MM.1S (cell line): Measurements from ENCODE around the gene RNF212B.

Experiments
- EZH2 ChIP-seq: fragments of 300-600 bp; sonication (generic); optimal IDR thresholded peaks from 2 replicates; pipeline ENCODE3; 2017; ENCODE audit warnings: low read depth, mild to moderate bottlenecking, antibody characterized with exemption, low read length, mixed read lengths
- TF ChIP-seq, protein P1 (sequence below): fragments of 300-600 bp; sonication (generic); IDR thresholded peaks from 2 replicates; pipeline ENCODE4 v1.5.1; 2016; ENCODE audit warnings: antibody characterized with exemption, low read length, mixed read lengths

DNA sequence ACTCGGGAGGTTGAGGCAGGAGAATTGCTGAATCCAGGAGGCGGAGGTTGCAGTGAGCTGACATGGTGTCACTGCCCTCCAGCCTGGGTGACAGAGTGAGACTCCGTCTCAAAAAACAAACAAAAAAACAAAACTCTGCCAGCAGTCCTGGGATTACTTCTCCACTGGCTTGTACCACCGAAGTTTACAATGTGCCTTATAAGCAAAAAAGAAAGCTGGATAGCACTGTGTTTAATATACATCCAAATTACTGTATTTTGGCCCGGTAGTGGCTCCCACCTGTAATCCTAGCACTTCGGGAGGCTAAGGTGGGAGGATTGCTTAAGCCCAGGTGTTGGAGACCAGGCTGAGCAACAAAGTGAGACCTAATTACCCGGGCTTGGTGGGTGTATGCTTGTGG lies 31.5 kb downstream of the RNF212B start:
- TF ChIP-seq, protein P1, sequence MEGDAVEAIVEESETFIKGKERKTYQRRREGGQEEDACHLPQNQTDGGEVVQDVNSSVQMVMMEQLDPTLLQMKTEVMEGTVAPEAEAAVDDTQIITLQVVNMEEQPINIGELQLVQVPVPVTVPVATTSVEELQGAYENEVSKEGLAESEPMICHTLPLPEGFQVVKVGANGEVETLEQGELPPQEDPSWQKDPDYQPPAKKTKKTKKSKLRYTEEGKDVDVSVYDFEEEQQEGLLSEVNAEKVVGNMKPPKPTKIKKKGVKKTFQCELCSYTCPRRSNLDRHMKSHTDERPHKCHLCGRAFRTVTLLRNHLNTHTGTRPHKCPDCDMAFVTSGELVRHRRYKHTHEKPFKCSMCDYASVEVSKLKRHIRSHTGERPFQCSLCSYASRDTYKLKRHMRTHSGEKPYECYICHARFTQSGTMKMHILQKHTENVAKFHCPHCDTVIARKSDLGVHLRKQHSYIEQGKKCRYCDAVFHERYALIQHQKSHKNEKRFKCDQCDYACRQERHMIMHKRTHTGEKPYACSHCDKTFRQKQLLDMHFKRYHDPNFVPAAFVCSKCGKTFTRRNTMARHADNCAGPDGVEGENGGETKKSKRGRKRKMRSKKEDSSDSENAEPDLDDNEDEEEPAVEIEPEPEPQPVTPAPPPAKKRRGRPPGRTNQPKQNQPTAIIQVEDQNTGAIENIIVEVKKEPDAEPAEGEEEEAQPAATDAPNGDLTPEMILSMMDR = no peak
- TF ChIP-seq EZH2 = no peak
